PC-3 (cell line): ENCODE measurements around the gene CCDC192. TPM values are rescaled to one million over a fixed set of nuclear protein-coding genes. Genes with fewer than 3 reads are reported as not detected.
A peak's percentile ranks its signal among the peaks of the same experiment; 100 is the strongest.
"Not testable (repeated sequence)": the region's sequence is repeated elsewhere in the genome, so short reads cannot be mapped to it uniquely, and the experiment has no call there.

Experiments
- ATAC-seq: fragments of 200-7000 bp; cut with Tn5 transposase; 2 replicates; pipeline ENCODE4 v1.9.1; 2020; ENCODE audit warnings: mild to moderate bottlenecking, moderate library complexity
- BruUV-seq: library from RNA; stranded (reverse); fragments of 400-500 nt; replicated peaks from 2 replicates; lab custom pipeline; 2021; lab: Mats Ljungman, UMichigan
- CTCF ChIA-PET: fragments of 300-600 bp; sonication (Branson Sonifier 250); formaldehyde crosslinking; loops from one replicate; lab custom pipeline; 2022; ENCODE audit warnings: antibody characterized with exemption; lab: Charles Lee
- POLR2A ChIA-PET: fragments of 300-600 bp; sonication (Branson Sonifier 250); formaldehyde crosslinking; loops from one replicate; lab custom pipeline; 2022; ENCODE audit warnings: antibody characterized with exemption; ENCODE audit not compliant: unreplicated experiment; lab: Charles Lee
- DNase-seq: peaks from one replicate; pipeline ENCODE4 v3.0.0-alpha.2; 2015
- H2AFZ ChIP-seq: fragments of 300-600 bp; sonication (generic); 2 replicates; pipeline ENCODE4 v1.6.0; 2016; ENCODE audit warnings: antibody characterized with exemption, low read length
- H3F3A ChIP-seq: fragments of 300-600 bp; sonication (generic); one replicate; pipeline ENCODE4 v1.6.0; 2017; ENCODE audit warnings: antibody characterized with exemption, low read length, control low read depth, mild to moderate bottlenecking; ENCODE audit not compliant: unreplicated experiment
- H3K27ac ChIP-seq: fragments of 300-600 bp; sonication (generic); 2 replicates; pipeline ENCODE4 v1.5.1; 2016; ENCODE audit warnings: mild to moderate bottlenecking, low read length
- H3K27me3 ChIP-seq: fragments of 300-600 bp; sonication (generic); 2 replicates; pipeline ENCODE4 v1.6.1; 2016; ENCODE audit warnings: low read length, mixed read lengths
- H3K36me3 ChIP-seq: fragments of 300-600 bp; sonication (generic); 2 replicates; pipeline ENCODE4 v1.6.1; 2016; ENCODE audit warnings: low read depth, mixed run types, low read length, mixed read lengths
- H3K4me1 ChIP-seq: fragments of 300-600 bp; sonication (generic); 2 replicates; pipeline ENCODE4 v1.5.1; 2016; ENCODE audit warnings: low read length; ENCODE audit not compliant: insufficient read depth
- H3K4me2 ChIP-seq: fragments of 300-600 bp; sonication (generic); 2 replicates; pipeline ENCODE4 v1.6.0; 2016; ENCODE audit warnings: low read length
- H3K4me3 ChIP-seq: fragments of 300-600 bp; sonication (generic); 2 replicates; pipeline ENCODE4 v1.5.1; 2016; ENCODE audit warnings: mild to moderate bottlenecking, low read length, mixed read lengths
- H3K79me2 ChIP-seq: fragments of 300-600 bp; sonication (generic); 2 replicates; pipeline ENCODE4 v1.6.1; 2017; ENCODE audit warnings: low read length, mixed read lengths
- H3K9ac ChIP-seq: fragments of 300-600 bp; sonication (generic); 2 replicates; pipeline ENCODE4 v1.6.0; 2016; ENCODE audit warnings: mild to moderate bottlenecking, low read length
- H3K9me2 ChIP-seq: fragments of 300-600 bp; sonication (generic); replicated peaks from 2 replicates; pipeline ENCODE4 v1.6.1; 2016; ENCODE audit warnings: mixed run types, low read length, mixed read lengths
- H3K9me3 ChIP-seq: fragments of 300-600 bp; sonication (generic); 2 replicates; pipeline ENCODE4 v1.6.1; 2016; ENCODE audit warnings: low read length, mixed read lengths
- H4K20me1 ChIP-seq: fragments of 300-600 bp; sonication (generic); 2 replicates; pipeline ENCODE4 v1.6.1; 2016; ENCODE audit warnings: low read length, mixed read lengths
- CTCF ChIP-seq: fragments of 300-600 bp; sonication (generic); conservative IDR thresholded peaks from 2 replicates; pipeline ENCODE4 v1.5.1; 2017; ENCODE audit warnings: antibody characterized with exemption, low read depth, mild to moderate bottlenecking, low read length
- EZH2 ChIP-seq: fragments of 300-600 bp; sonication (generic); IDR thresholded peaks from one replicate; pipeline ENCODE4 v1.6.1; 2017; ENCODE audit warnings: antibody characterized with exemption, mild to moderate bottlenecking, low read length; ENCODE audit not compliant: unreplicated experiment
- EZH2phosphoT487 ChIP-seq: fragments of 300-600 bp; sonication (generic); IDR thresholded peaks from 2 replicates; pipeline ENCODE4 v1.6.1; 2018; ENCODE audit warnings: mild to moderate bottlenecking, antibody characterized with exemption, low read length, borderline replicate concordance
- intact Hi-C: fragments of 100-400 bp; cut with micrococcal nuclease; formaldehyde crosslinking; loops from 2 replicates; pipeline ENCODE4 v1.9.0; 2023
- total RNA-seq: library from RNA; depleted of rRNA; stranded (reverse); fragments of >200 nt; gene quantifications from 2 replicates; pipeline ENCODE4 v1.2.3, GENCODE V29; 2014

CCDC192 gene
- total RNA-seq, 1 experiment from 2014 or later, result not detected

- CTCF ChIA-PET, result no interaction called here
- H3K27ac ChIP-seq, result no peak overlapping the region
- no peaks in the 10 kb centered on the region for H3K4me1 ChIP-seq
- H3K36me3 ChIP-seq, result no peaks in the 10 kb centered on the region
- no peaks in the 10 kb centered on the region for H3K9me2 ChIP-seq
- H3K79me2 ChIP-seq, result no peaks in the 10 kb centered on the region
- TF ChIP-seq EZH2, result no peak
- TF ChIP-seq EZH2phosphoT487, result no peak
- TF ChIP-seq CTCF, result no peak
- POLR2A ChIA-PET, result no interaction called here
- no peak overlapping the region for H3K4me2 ChIP-seq
- no peaks in the 10 kb centered on the region for H4K20me1 ChIP-seq
- no peak overlapping the region for H2AFZ ChIP-seq
- H3K4me3 ChIP-seq, result no peak overlapping the region
- DNase-seq (peak; percentile 46), ATAC-seq (peak; percentile 57; the same call in 1 of the 2 replicates)
- H3K9me3 ChIP-seq, result no peaks in the 10 kb centered on the region
- no peaks in the 10 kb centered on the region for H3F3A ChIP-seq
- no TSS peak for BruUV-seq
- intact Hi-C loops, result no loop called here
- H3K9ac ChIP-seq, result no peak overlapping the region
- H3K27me3 ChIP-seq, result peaks cover 23% of the 10 kb centered on the region
Measured at GRCh38 chr5:127673117-127673800, 29.9 kb upstream of the CCDC192 start.

- DNase-seq, CTCF ChIA-PET, intact Hi-C loops, H3K9ac ChIP-seq, POLR2A ChIA-PET, H3K27ac ChIP-seq, H3F3A ChIP-seq, H3K27me3 ChIP-seq, H4K20me1 ChIP-seq, H2AFZ ChIP-seq, H3K36me3 ChIP-seq, ATAC-seq, H3K79me2 ChIP-seq, H3K4me1 ChIP-seq, BruUV-seq, H3K4me2 ChIP-seq, H3K9me2 ChIP-seq, H3K4me3 ChIP-seq, H3K9me3 ChIP-seq: not testable (repeated sequence)
Measured at GRCh38 chr5:127676951-127677350, 26.2 kb upstream of the CCDC192 start.

- DNase-seq, H3F3A ChIP-seq, H3K4me2 ChIP-seq, H3K79me2 ChIP-seq, H4K20me1 ChIP-seq, H2AFZ ChIP-seq, H3K9me3 ChIP-seq, intact Hi-C loops, H3K4me3 ChIP-seq, BruUV-seq, POLR2A ChIA-PET, ATAC-seq, H3K27ac ChIP-seq, CTCF ChIA-PET, H3K36me3 ChIP-seq, H3K9ac ChIP-seq, H3K4me1 ChIP-seq, H3K9me2 ChIP-seq: not testable (repeated sequence)
- H3K27me3 ChIP-seq, result peaks cover 13% of the 10 kb centered on the region; the same call in 1 of the 2 replicates
Measured at GRCh38 chr5:127679691-127680330, 23.4 kb upstream of the CCDC192 start.
